Measurements from ENCODE around the gene SLC48A1.

SLC48A1 gene

GRCh38 chr12:47757840-47758583, 15.0 kb upstream of the SLC48A1 start:
- no peak for DNase-seq (ENCODE audit: low read depth in 2 of 2, low spot score in 1 of 2)

GRCh38 chr12:47758584-47758833, 14.5 kb upstream of the SLC48A1 start:
- no peak for DNase-seq (ENCODE audit: low read depth in 2 of 2, low spot score in 1 of 2)

- peak; percentile 43 to 47 for DNase-seq (ENCODE audit: low read depth in 2 of 2, low spot score in 1 of 2)
Measured at GRCh38 chr12:47758834-47759690, 14.0 kb upstream of the SLC48A1 start, which contains the start of gene RAPGEF3. Gene RAPGEF3, minus strand, starts transcription at chr12:47758880. Its CDS starts 324 bp downstream, at chr12:47758556.

GRCh38 chr12:47762850-47763465, 10.1 kb upstream of the SLC48A1 start:
- DNase-seq (ENCODE audit: low read depth in 2 of 2, low spot score in 1 of 2) = no peak

- no peak for DNase-seq (ENCODE audit: low read depth in 2 of 2, low spot score in 1 of 2)
Measured at GRCh38 chr12:47763481-47764346, 9.3 kb upstream of the SLC48A1 start.

- DNase-seq (ENCODE audit: low read depth in 2 of 2, low spot score in 1 of 2) = no peak
Measured at GRCh38 chr12:47766502-47767215, 6.4 kb upstream of the SLC48A1 start.

GRCh38 chr12:47767216-47767724, 5.8 kb upstream of the SLC48A1 start:
- peak in 1 of 2 donors; percentile 42 for DNase-seq (ENCODE audit: low read depth in 2 of 2, low spot score in 1 of 2)

- DNase-seq (ENCODE audit: low read depth in 2 of 2, low spot score in 1 of 2) = no peak
Measured at GRCh38 chr12:47768323-47768811, 4.7 kb upstream of the SLC48A1 start.

- DNase-seq (ENCODE audit: low read depth in 2 of 2, low spot score in 1 of 2) = no peak
Measured at GRCh38 chr12:47769234-47770085, 3.6 kb upstream of the SLC48A1 start.

GRCh38 chr12:47770086-47770726, 2.8 kb upstream of the SLC48A1 start:
- no peak for DNase-seq (ENCODE audit: low read depth in 2 of 2, low spot score in 1 of 2)

GRCh38 chr12:47771304-47771703, 1.7 kb upstream of the SLC48A1 start:
- no peak for DNase-seq (ENCODE audit: low read depth in 2 of 2, low spot score in 1 of 2)

GRCh38 chr12:47772094-47772660, 861 bp upstream of the SLC48A1 start:
- DNase-seq (ENCODE audit: low read depth in 2 of 2, low spot score in 1 of 2) = no peak

- DNase-seq (ENCODE audit: low read depth in 2 of 2, low spot score in 1 of 2) = no peak
Measured at GRCh38 chr12:47772738-47773061, 338 bp upstream of the SLC48A1 start.

- DNase-seq (ENCODE audit: low read depth in 2 of 2, low spot score in 1 of 2) = no peak
Measured at GRCh38 chr12:47773858-47774580, 981 bp downstream of the SLC48A1 start.

- DNase-seq (ENCODE audit: low read depth in 2 of 2, low spot score in 1 of 2) = no peak
Measured at GRCh38 chr12:47774663-47775062, 1.6 kb downstream of the SLC48A1 start.

GRCh38 chr12:47775100-47775911, 2.3 kb downstream of the SLC48A1 start:
- DNase-seq (ENCODE audit: low read depth in 2 of 2, low spot score in 1 of 2) = no peak

Measured in stimulated activated CD8-positive, alpha-beta memory T cell treated with anti-CD3 and anti-CD28 coated beads, Interleukin-4, amount 100 ng/mL, for 1 hour (primary cell).